H1 (cell line): ENCODE data around the gene NDNF. TPM values are rescaled to one million over a fixed set of nuclear protein-coding genes. Genes with fewer than 3 reads are reported as not detected.

Experiments
- CTCF ChIA-PET: fragments of 300-600 bp; sonication (Branson Sonifier 250); formaldehyde crosslinking; loops from one replicate; lab custom pipeline; 2021; ENCODE audit not compliant: partially characterized antibody; lab: Charles Lee
- POLR2A ChIA-PET: fragments of 300-600 bp; sonication (Branson Sonifier 250); formaldehyde crosslinking; loops from one replicate; lab custom pipeline; 2021; ENCODE audit warnings: inconsistent platforms; ENCODE audit not compliant: partially characterized antibody; lab: Charles Lee
- DNase-seq, 2 experiments: peaks; one replicate each; pipeline versions ENCODE4 v3.0.0 to v3.0.0-alpha.2; 2010 to 2022; ENCODE audit warnings: low spot score in 2 of 2, low read depth in 1 of 2, mixed read lengths in 1 of 2
- FAIRE-seq: peaks from 2 replicates; lab custom pipeline; 2011; peaks lifted over from hg19 to GRCh38; lab: Jason Lieb, UNC
- H2AFZ ChIP-seq: 2 replicates; pipeline ENCODE4 v1.8.1; 2012; ENCODE audit warnings: low read length, inconsistent platforms
- H2AK5ac ChIP-seq: 2 replicates; pipeline ENCODE4 v1.6.1; 2013; ENCODE audit warnings: low read depth, low read length
- H2BK120ac ChIP-seq: replicated peaks from 2 replicates; pipeline ENCODE3; 2013; ENCODE audit warnings: low read depth, low read length, inconsistent platforms
- H2BK12ac ChIP-seq: 2 replicates; pipeline ENCODE4 v1.6.1; 2013; ENCODE audit warnings: low read depth, low read length
- H2BK15ac ChIP-seq: 2 replicates; pipeline ENCODE4 v1.6.1; 2013; ENCODE audit warnings: low read length
- H2BK20ac ChIP-seq: 2 replicates; pipeline ENCODE4 v1.6.1; 2013; ENCODE audit warnings: low read length
- H2BK5ac ChIP-seq: 2 replicates; pipeline ENCODE4 v1.6.1; 2013; ENCODE audit warnings: low read depth, low read length
- H3K14ac ChIP-seq: 2 replicates; pipeline ENCODE4 v1.6.1; 2013; ENCODE audit warnings: inconsistent platforms; ENCODE audit not compliant: insufficient read length
- H3K18ac ChIP-seq: 2 replicates; pipeline ENCODE4 v1.6.1; 2013; ENCODE audit warnings: low read length; ENCODE audit errors: extremely low read depth
- H3K23ac ChIP-seq: 2 replicates; pipeline ENCODE4 v1.6.1; 2013; ENCODE audit warnings: inconsistent platforms; ENCODE audit not compliant: insufficient read length
- H3K23me2 ChIP-seq: 2 replicates; pipeline ENCODE4 v1.6.1; 2013; ENCODE audit warnings: low read depth, low read length
- H3K27ac ChIP-seq: 2 replicates; pipeline ENCODE4 v1.6.1; 2011; ENCODE audit warnings: low read depth, low read length, inconsistent platforms
- H3K27me3 ChIP-seq, 4 experiments: replicated peaks in 1 of 4; 1 replicate in 1 of 4; 2 replicates in 3 of 4; pipeline versions ENCODE4 v1.6.1 to v1.8.1; 2011 to 2013; ENCODE audit warnings: low read length in 3 of 4, mild to moderate bottlenecking in 3 of 4, inconsistent platforms in 2 of 4, mixed read lengths in 2 of 4, moderate library complexity in 1 of 4; ENCODE audit not compliant: control insufficient read depth in 3 of 4, insufficient read depth in 3 of 4; ENCODE audit errors: extremely low read depth in 1 of 4
- H3K36me3 ChIP-seq, 4 experiments: 2 replicates each; pipeline versions ENCODE4 v1.6.1 to v1.8.1; 2011 to 2013; ENCODE audit warnings: mild to moderate bottlenecking in 4 of 4, low read length in 3 of 4, moderate library complexity in 2 of 4, control low read depth in 1 of 4, inconsistent platforms in 1 of 4; ENCODE audit not compliant: insufficient read depth in 4 of 4, control insufficient read depth in 2 of 4
- H3K4ac ChIP-seq: replicated peaks from 2 replicates; pipeline ENCODE3; 2013; ENCODE audit warnings: low read length, low read depth, mixed read lengths, inconsistent platforms; ENCODE audit not compliant: insufficient read length
- H3K4me1 ChIP-seq, 4 experiments: replicated peaks in 1 of 4; 1 replicate in 1 of 4; 2 replicates in 3 of 4; pipeline versions ENCODE4 v1.6.1 to v1.8.1; 2011 to 2013; ENCODE audit warnings: low read length in 3 of 4, inconsistent platforms in 2 of 4, mixed read lengths in 1 of 4; ENCODE audit not compliant: insufficient read depth in 4 of 4, control insufficient read depth in 3 of 4
- H3K4me2 ChIP-seq, 2 experiments: 2 replicates each; pipeline versions ENCODE4 v1.6.1 to v1.8.1; 2011 to 2013; ENCODE audit warnings: low read depth in 2 of 2, low read length in 2 of 2, control low read depth in 1 of 2, inconsistent platforms in 1 of 2, mild to moderate bottlenecking in 1 of 2; ENCODE audit not compliant: insufficient read depth in 1 of 2
- H3K4me3 ChIP-seq, 4 experiments: fragments of 200-600, 300-600 bp in 1 of 4; sonication (generic), shearing (Covaris generic), sonication (Bioruptor Twin) in 1 of 4; 2 replicates each; pipeline versions ENCODE4 v1.5.1 to v1.8.1; 2011 to 2016; ENCODE audit warnings: low read length in 4 of 4, low read depth in 3 of 4, control low read depth in 2 of 4, inconsistent platforms in 2 of 4, mild to moderate bottlenecking in 2 of 4, mixed read lengths in 1 of 4, moderate library complexity in 1 of 4; ENCODE audit not compliant: insufficient read depth in 2 of 4; ENCODE audit errors: extremely low read depth in 1 of 4
- H3K56ac ChIP-seq: replicated peaks from 2 replicates; pipeline ENCODE3; 2013; ENCODE audit warnings: low read depth, mild to moderate bottlenecking, mixed read lengths, low read length, inconsistent platforms; ENCODE audit not compliant: insufficient read length
- H3K79me1 ChIP-seq: 2 replicates; pipeline ENCODE4 v1.6.1; 2013; ENCODE audit warnings: low read depth, low read length, control low read depth
- H3K79me2 ChIP-seq, 2 experiments: 2 replicates each; pipeline versions ENCODE4 v1.6.1 to v1.8.1; 2012 to 2013; ENCODE audit warnings: low read length in 2 of 2, mild to moderate bottlenecking in 2 of 2, inconsistent platforms in 1 of 2; ENCODE audit not compliant: insufficient read depth in 2 of 2, control insufficient read depth in 1 of 2
- H3K9ac ChIP-seq, 4 experiments: replicated peaks in 1 of 4; 1 replicate in 1 of 4; 2 replicates in 3 of 4; pipeline versions ENCODE4 v1.6.1 to v1.8.1; 2011 to 2013; ENCODE audit warnings: low read depth in 3 of 4, low read length in 3 of 4, control low read depth in 2 of 4, mild to moderate bottlenecking in 2 of 4, moderate library complexity in 2 of 4, inconsistent platforms in 1 of 4; ENCODE audit errors: extremely low read depth in 1 of 4
- H3K9me3 ChIP-seq, 2 experiments: 2 replicates each; pipeline versions ENCODE4 v1.6.1 to v1.8.1; 2012 to 2013; ENCODE audit warnings: mild to moderate bottlenecking in 2 of 2, moderate library complexity in 2 of 2, control low read depth in 1 of 2, inconsistent platforms in 1 of 2, low read depth in 1 of 2, low read length in 1 of 2, mixed read lengths in 1 of 2; ENCODE audit not compliant: insufficient read depth in 2 of 2
- H4K20me1 ChIP-seq, 2 experiments: replicated peaks in 1 of 2; 2 replicates each; pipeline versions ENCODE3 to v1.8.1; 2011 to 2013; ENCODE audit warnings: inconsistent platforms in 2 of 2, low read length in 2 of 2, mild to moderate bottlenecking in 1 of 2; ENCODE audit not compliant: insufficient read depth in 2 of 2, control insufficient read depth in 1 of 2
- H4K5ac ChIP-seq: 2 replicates; pipeline ENCODE4 v1.6.1; 2013; ENCODE audit warnings: low read length, low read depth, mixed read lengths, inconsistent platforms; ENCODE audit not compliant: insufficient read length
- H4K8ac ChIP-seq: 2 replicates; pipeline ENCODE4 v1.8.0; 2013; ENCODE audit warnings: mild to moderate bottlenecking, moderate library complexity, low read length, inconsistent platforms; ENCODE audit not compliant: insufficient read depth; ENCODE audit errors: extremely low read depth
- H4K91ac ChIP-seq: replicated peaks from 2 replicates; pipeline ENCODE3; 2013; ENCODE audit warnings: low read length, mixed read lengths, inconsistent platforms; ENCODE audit not compliant: insufficient read length
- CREB1 ChIP-seq: IDR thresholded peaks from 2 replicates; pipeline ENCODE4 v1.6.1; 2012; ENCODE audit warnings: inconsistent platforms
- EP300 ChIP-seq, 2 experiments: IDR thresholded peaks; 1 replicate in 1 of 2; 2 replicates in 1 of 2; pipeline ENCODE4 v1.6.1; 2011 to 2012; ENCODE audit warnings: low read depth in 2 of 2, low read length in 2 of 2, mild to moderate bottlenecking in 2 of 2, borderline replicate concordance in 1 of 2, inconsistent platforms in 1 of 2, moderate library complexity in 1 of 2
- GABPA ChIP-seq: IDR thresholded peaks from 2 replicates; pipeline ENCODE4 v1.6.1; 2011; ENCODE audit warnings: mild to moderate bottlenecking, low read length, moderate library complexity, borderline replicate concordance; ENCODE audit not compliant: insufficient read depth
- HDAC6 ChIP-seq: IDR thresholded peaks from one replicate; pipeline ENCODE4 v1.7.1; 2012; ENCODE audit warnings: low read depth, mild to moderate bottlenecking, inconsistent platforms, low read length, moderate library complexity
- PHF8 ChIP-seq: fragments of 200-600 bp; sonication (generic); conservative IDR thresholded peaks from 2 replicates; pipeline ENCODE4 v1.7.1; 2012; ENCODE audit warnings: low read depth, mild to moderate bottlenecking, inconsistent platforms, low read length, moderate library complexity
- SIX5 ChIP-seq: IDR thresholded peaks from 2 replicates; pipeline ENCODE4 v1.6.1; 2011; ENCODE audit warnings: mild to moderate bottlenecking, low read depth, low read length
- TAF7 ChIP-seq: optimal IDR thresholded peaks from 2 replicates; pipeline ENCODE3; 2011; ENCODE audit warnings: low read depth, mild to moderate bottlenecking, inconsistent platforms, low read length, moderate library complexity, borderline replicate concordance
- polyA plus RNA-seq, 7 experiments: library from polyadenylated mRNA; depleted of rRNA in 3 of 7; stranded (reverse) in 5 of 7; unstranded in 2 of 7; fragments of >200 nt in 5 of 7; fragments of 200-250 nt in 2 of 7; gene quantifications; 1 replicate in 5 of 7; 2 replicates in 1 of 7; 4 replicates in 1 of 7; pipeline versions ENCODE4 v1.2.1 to v1.2.3, GENCODE V29; 2011 to 2013; ENCODE audit warnings: missing spikeins in 2 of 7, mixed read lengths in 2 of 7
- total RNA-seq: library from RNA; stranded (reverse); fragmentation: NEBNext Ultra II Directional; extraction: Animal tissue kit (Norgen Biotek cat#: 25700); gene quantifications from 2 replicates; pipeline ENCODE4 v1.2.1, GENCODE V29; 2021
- TF ChIP-seq, protein P1 (sequence below): IDR thresholded peaks from 2 replicates; pipeline ENCODE4 v1.6.1; 2011; ENCODE audit warnings: low read length, improper control_type of control experiment

The NDNF gene
- total and polyA plus RNA-seq, 2 of the 8 experiments (the other 6 are each of a cell fraction or from before 2014, with no cell fraction given): 0.70 to 1.6 TPM

DNA sequence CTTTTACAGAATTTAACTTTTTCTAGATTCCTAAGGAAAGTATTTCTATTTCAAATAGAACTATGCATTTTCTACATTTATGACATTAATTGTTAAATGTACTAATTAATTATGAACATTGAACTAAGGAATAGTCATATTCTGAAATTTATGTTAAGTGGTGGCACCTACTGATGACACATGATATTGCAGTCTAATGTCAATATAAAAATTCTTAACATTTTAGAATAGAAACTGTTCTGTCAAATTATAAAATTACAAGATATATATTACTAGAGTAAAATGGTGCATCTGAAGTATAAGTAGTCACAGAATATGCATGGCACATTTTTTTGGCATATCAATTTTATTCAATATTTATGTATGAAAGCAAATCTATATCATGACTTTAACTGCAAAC, 40.2 kb upstream of the NDNF start:
- H2AFZ ChIP-seq: no peak overlapping the region

More for the DNA sequence above, 40.2 kb upstream of the NDNF start:
- Histone ChIP-seq H3K9ac (no peak overlapping the region), H2BK20ac (no peak overlapping the region), H3K4ac (no peak overlapping the region), H2AK5ac (no peak overlapping the region), H2BK5ac (no peak overlapping the region), H2BK120ac (no peak overlapping the region), H3K23me2 (no peaks in the 10 kb centered on the region), H4K8ac (no peak overlapping the region), H2BK12ac (no peak overlapping the region), H3K36me3 (no peaks in the 10 kb centered on the region), H2BK15ac (no peak overlapping the region), H3K4me3 (no peak overlapping the region), H3K27ac (no peak overlapping the region), H3K79me2 (no peaks in the 10 kb centered on the region), H3K4me2 (no peak overlapping the region), H4K20me1 (no peaks in the 10 kb centered on the region), H3K9me3 (no peaks in the 10 kb centered on the region), H3K27me3 (no peaks in the 10 kb centered on the region), H4K91ac (no peak overlapping the region), H3K23ac (no peak overlapping the region), H3K56ac (no peak overlapping the region), H3K4me1 (peaks cover 0 to 3% (median 0%) of the 10 kb centered on the region in 4 experiments; a peak in 1 of 7 replicates), H3K79me1 (no peaks in the 10 kb centered on the region), H3K14ac (no peak overlapping the region), H3K18ac (no peak overlapping the region), H4K5ac (no peak overlapping the region)
- DNase-seq: no peak
- no peak for FAIRE-seq
- POLR2A ChIA-PET: no interaction called here
- CTCF ChIA-PET: interaction anchor here (0.8 to 1.9 kb wide), 8 partner anchors 10 to 344 kb away, joined by 3 to 5 read pairs (median 3); no protein-coding TSS in a partner anchor
- TF ChIP-seq TAF7: no peak
- TF ChIP-seq CREB1: no peak
- TF ChIP-seq HDAC6: no peak
- TF ChIP-seq EP300 (IDR thresholded peaks at IDR 0.05; ENCODE audit: borderline replicate concordance in 1 of 2, low read depth in 2 of 2, low read length in 2 of 2): no peak
- TF ChIP-seq, protein P1, sequence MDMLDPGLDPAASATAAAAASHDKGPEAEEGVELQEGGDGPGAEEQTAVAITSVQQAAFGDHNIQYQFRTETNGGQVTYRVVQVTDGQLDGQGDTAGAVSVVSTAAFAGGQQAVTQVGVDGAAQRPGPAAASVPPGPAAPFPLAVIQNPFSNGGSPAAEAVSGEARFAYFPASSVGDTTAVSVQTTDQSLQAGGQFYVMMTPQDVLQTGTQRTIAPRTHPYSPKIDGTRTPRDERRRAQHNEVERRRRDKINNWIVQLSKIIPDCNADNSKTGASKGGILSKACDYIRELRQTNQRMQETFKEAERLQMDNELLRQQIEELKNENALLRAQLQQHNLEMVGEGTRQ: no peak
- TF ChIP-seq PHF8: no peak
- TF ChIP-seq SIX5: no peak
- TF ChIP-seq GABPA: no peak
